Upper lobe of right lung (tissue), 1 donor: ENCODE data around the gene GRIA1. TPM values are rescaled to one million over a fixed set of nuclear protein-coding genes. Genes with fewer than 3 reads are reported as not detected.

Experiments
- ATAC-seq: fragments of 200-7000 bp; cut with Tn5 transposase; one replicate; pipeline ENCODE4 v1.9.1; 2020; ENCODE audit warnings: mild to moderate bottlenecking, moderate library complexity
- DNase-seq: peaks from one replicate; pipeline ENCODE4 v3.0.0-alpha.2; 2020
- H3K27ac ChIP-seq: fragments of 200-600 bp; one replicate; pipeline ENCODE4 v1.8.0; 2022
- H3K27me3 ChIP-seq: fragments of 200-600 bp; one replicate; pipeline ENCODE4 v1.8.0; 2022; ENCODE audit warnings: mild to moderate bottlenecking
- H3K36me3 ChIP-seq: fragments of 200-600 bp; one replicate; pipeline ENCODE4 v1.8.0; 2022
- H3K4me1 ChIP-seq: fragments of 200-600 bp; one replicate; pipeline ENCODE4 v1.8.0; 2022
- H3K4me3 ChIP-seq: fragments of 200-600 bp; one replicate; pipeline ENCODE4 v1.8.0; 2022; ENCODE audit warnings: mild to moderate bottlenecking
- H3K9me3 ChIP-seq: fragments of 200-600 bp; one replicate; pipeline ENCODE4 v1.8.0; 2022
- CTCF ChIP-seq: fragments of 200-600 bp; IDR thresholded peaks from one replicate; pipeline ENCODE4 v1.8.0; 2022; ENCODE audit warnings: antibody characterized with exemption
- intact Hi-C: fragments of 100-400 bp; cut with DNase I; formaldehyde crosslinking; loops from one replicate; pipeline ENCODE4 v1.11.0; 2022
- total RNA-seq: library from RNA; stranded (reverse); fragmentation: NEBNext Ultra II Directional; extraction: Animal tissue kit (Norgen Biotek cat#: 25700); gene quantifications from one replicate; pipeline ENCODE4 v1.2.1, GENCODE V29; 2021
- donor health status: DM: no; HTN: yes; CAD: no; lungs with severe emphysema.

Gene GRIA1
- total RNA-seq, 1 donor from 2014 or later: 21.9 TPM

- Histone ChIP-seq H3K4me3 (no peak overlapping the region), H3K36me3 (no peaks in the 10 kb centered on the region), H3K9me3 (no peaks in the 10 kb centered on the region), H3K4me1 (no peaks in the 10 kb centered on the region), H3K27ac (no peak overlapping the region), H3K27me3 (no peaks in the 10 kb centered on the region)
- intact Hi-C loops: no loop called here
- DNase-seq: no peak
- no peak for TF ChIP-seq CTCF
- ATAC-seq: no peak
Measured at GRCh38 chr5:153753645-153754432, 263.4 kb downstream of the GRIA1 start.

- intact Hi-C loops: no loop called here
- Histone ChIP-seq H3K27ac (no peak overlapping the region), H3K9me3 (no peaks in the 10 kb centered on the region), H3K4me1 (no peaks in the 10 kb centered on the region), H3K4me3 (no peak overlapping the region), H3K36me3 (no peaks in the 10 kb centered on the region), H3K27me3 (no peaks in the 10 kb centered on the region)
- ATAC-seq: no peak
- TF ChIP-seq CTCF: no peak
- DNase-seq: no peak
Measured at GRCh38 chr5:153755913-153756500, 265.5 kb downstream of the GRIA1 start.

GRCh38 chr5:153756540-153756939, 266.1 kb downstream of the GRIA1 start:
- no peak for TF ChIP-seq CTCF
- no peaks in the 10 kb centered on the region for H3K4me1 ChIP-seq
- H3K9me3 ChIP-seq: no peaks in the 10 kb centered on the region
- intact Hi-C loops: no loop called here
- H3K4me3 ChIP-seq: no peak overlapping the region
- no peak for ATAC-seq
- no peak overlapping the region for H3K27ac ChIP-seq
- H3K36me3 ChIP-seq: no peaks in the 10 kb centered on the region
- no peaks in the 10 kb centered on the region for H3K27me3 ChIP-seq
- no peak for DNase-seq

GRCh38 chr5:153765987-153766386, 275.5 kb downstream of the GRIA1 start:
- DNase-seq: no peak
- Histone ChIP-seq H3K4me3 (no peak overlapping the region), H3K4me1 (no peaks in the 10 kb centered on the region), H3K36me3 (no peaks in the 10 kb centered on the region), H3K27me3 (no peaks in the 10 kb centered on the region), H3K27ac (no peak overlapping the region), H3K9me3 (no peaks in the 10 kb centered on the region)
- ATAC-seq: no peak
- intact Hi-C loops: no loop called here
- TF ChIP-seq CTCF: no peak

- ATAC-seq: no peak
- no peaks in the 10 kb centered on the region for H3K36me3 ChIP-seq
- TF ChIP-seq CTCF: no peak
- no peak overlapping the region for H3K27ac ChIP-seq
- no peak overlapping the region for H3K4me3 ChIP-seq
- H3K27me3 ChIP-seq: no peaks in the 10 kb centered on the region
- DNase-seq: no peak
- no peaks in the 10 kb centered on the region for H3K4me1 ChIP-seq
- no peaks in the 10 kb centered on the region for H3K9me3 ChIP-seq
- intact Hi-C loops: no loop called here
Measured at GRCh38 chr5:153767221-153768188, 277.0 kb downstream of the GRIA1 start.
